MM.1S (cell line): ENCODE results near the gene BACH2.

Experiments used
- DNase-seq: peaks from one replicate; pipeline ENCODE4 v3.0.0-alpha.2; 2015
- H2AFZ ChIP-seq: fragments of 300-600 bp; sonication (generic); 2 replicates; pipeline ENCODE4 v1.6.0; 2016; ENCODE audit warnings: antibody characterized with exemption, low read length
- H3F3A ChIP-seq: fragments of 300-600 bp; sonication (generic); 2 replicates; pipeline ENCODE4 v1.6.1; 2016; ENCODE audit warnings: mild to moderate bottlenecking, antibody characterized with exemption, low read length, moderate library complexity, mixed read lengths; ENCODE audit not compliant: insufficient read depth
- H3K27ac ChIP-seq: fragments of 300-600 bp; sonication (generic); 2 replicates; pipeline ENCODE4 v1.5.1; 2016; ENCODE audit warnings: mild to moderate bottlenecking, low read length
- H3K27me3 ChIP-seq: fragments of 300-600 bp; sonication (generic); replicated peaks from 2 replicates; pipeline ENCODE4 v1.6.0; 2016; ENCODE audit warnings: low read length; ENCODE audit not compliant: insufficient read depth
- H3K36me3 ChIP-seq: fragments of 300-600 bp; sonication (generic); replicated peaks from 2 replicates; pipeline ENCODE4 v1.6.1; 2016; ENCODE audit warnings: mild to moderate bottlenecking, low read length, mixed read lengths; ENCODE audit not compliant: insufficient read depth
- H3K4me1 ChIP-seq: fragments of 300-600 bp; sonication (generic); 2 replicates; pipeline ENCODE4 v1.6.1; 2016; ENCODE audit warnings: low read length, mixed read lengths
- H3K4me2 ChIP-seq: fragments of 300-600 bp; sonication (generic); 2 replicates; pipeline ENCODE4 v1.6.0; 2016; ENCODE audit warnings: low read depth, low read length
- H3K4me3 ChIP-seq: fragments of 300-600 bp; sonication (generic); 2 replicates; pipeline ENCODE4 v1.5.1; 2016; ENCODE audit warnings: low read length, mixed read lengths
- H3K79me2 ChIP-seq: fragments of 300-600 bp; sonication (generic); 2 replicates; pipeline ENCODE4 v1.6.1; 2016; ENCODE audit warnings: mixed run types, low read length, mixed read lengths
- H3K9ac ChIP-seq: fragments of 300-600 bp; sonication (generic); 2 replicates; pipeline ENCODE4 v1.6.1; 2016; ENCODE audit warnings: low read length, mixed read lengths
- H3K9me2 ChIP-seq: fragments of 300-600 bp; sonication (generic); replicated peaks from 2 replicates; pipeline ENCODE4 v1.6.1; 2016; ENCODE audit warnings: mild to moderate bottlenecking, low read length, mixed read lengths; ENCODE audit not compliant: insufficient read depth
- H3K9me3 ChIP-seq: fragments of 300-600 bp; sonication (generic); replicated peaks from 2 replicates; pipeline ENCODE4 v1.6.1; 2016; ENCODE audit warnings: mild to moderate bottlenecking, low read length, mixed read lengths; ENCODE audit not compliant: insufficient read depth
- H4K20me1 ChIP-seq: fragments of 300-600 bp; sonication (generic); 2 replicates; pipeline ENCODE4 v1.6.1; 2016; ENCODE audit warnings: mild to moderate bottlenecking, low read length, moderate library complexity, mixed read lengths; ENCODE audit not compliant: insufficient read depth
- EZH2 ChIP-seq: fragments of 300-600 bp; sonication (generic); optimal IDR thresholded peaks from 2 replicates; pipeline ENCODE3; 2017; ENCODE audit warnings: low read depth, mild to moderate bottlenecking, antibody characterized with exemption, low read length, mixed read lengths
- EZH2phosphoT487 ChIP-seq: fragments of 300-600 bp; sonication (generic); IDR thresholded peaks from 2 replicates; pipeline ENCODE4 v1.6.1; 2018; ENCODE audit warnings: antibody characterized with exemption, low read length
- TF ChIP-seq, protein P1 (sequence below): fragments of 300-600 bp; sonication (generic); IDR thresholded peaks from 2 replicates; pipeline ENCODE4 v1.5.1; 2016; ENCODE audit warnings: antibody characterized with exemption, low read length, mixed read lengths

The BACH2 gene

DNA sequence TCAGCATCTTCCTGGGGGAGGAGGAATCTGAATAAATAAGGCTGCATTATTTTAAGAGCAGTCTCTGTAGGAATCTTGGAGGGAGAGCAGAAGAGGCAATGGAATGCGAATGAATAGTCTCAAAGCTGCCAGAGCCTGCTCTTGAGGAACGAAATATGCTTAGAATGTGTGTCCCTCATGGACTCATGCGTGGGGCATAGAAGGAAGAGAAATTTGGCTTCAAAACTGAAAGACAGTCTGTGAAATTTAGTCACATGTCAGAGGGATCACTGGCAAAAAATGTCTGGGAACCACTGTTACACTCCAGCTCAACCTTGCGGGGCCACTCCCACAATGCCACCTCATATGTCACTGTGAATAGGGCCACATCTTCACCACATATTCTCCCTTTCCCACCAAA is 306.9 kb downstream of the BACH2 start:
- Histone ChIP-seq H3K4me3 (no peak overlapping the region), H3K4me2 (no peak overlapping the region), H3K36me3 (no peaks in the 10 kb centered on the region), H3K27me3 (no peaks in the 10 kb centered on the region), H3K9me3 (no peaks in the 10 kb centered on the region), H2AFZ (no peak overlapping the region), H3K27ac (no peak overlapping the region), H3F3A (no peaks in the 10 kb centered on the region), H3K9ac (no peak overlapping the region), H3K4me1 (no peaks in the 10 kb centered on the region), H4K20me1 (no peaks in the 10 kb centered on the region), H3K79me2 (no peaks in the 10 kb centered on the region), H3K9me2 (no peaks in the 10 kb centered on the region)
- no peak for DNase-seq
- TF ChIP-seq EZH2phosphoT487: no peak
- TF ChIP-seq, protein P1, sequence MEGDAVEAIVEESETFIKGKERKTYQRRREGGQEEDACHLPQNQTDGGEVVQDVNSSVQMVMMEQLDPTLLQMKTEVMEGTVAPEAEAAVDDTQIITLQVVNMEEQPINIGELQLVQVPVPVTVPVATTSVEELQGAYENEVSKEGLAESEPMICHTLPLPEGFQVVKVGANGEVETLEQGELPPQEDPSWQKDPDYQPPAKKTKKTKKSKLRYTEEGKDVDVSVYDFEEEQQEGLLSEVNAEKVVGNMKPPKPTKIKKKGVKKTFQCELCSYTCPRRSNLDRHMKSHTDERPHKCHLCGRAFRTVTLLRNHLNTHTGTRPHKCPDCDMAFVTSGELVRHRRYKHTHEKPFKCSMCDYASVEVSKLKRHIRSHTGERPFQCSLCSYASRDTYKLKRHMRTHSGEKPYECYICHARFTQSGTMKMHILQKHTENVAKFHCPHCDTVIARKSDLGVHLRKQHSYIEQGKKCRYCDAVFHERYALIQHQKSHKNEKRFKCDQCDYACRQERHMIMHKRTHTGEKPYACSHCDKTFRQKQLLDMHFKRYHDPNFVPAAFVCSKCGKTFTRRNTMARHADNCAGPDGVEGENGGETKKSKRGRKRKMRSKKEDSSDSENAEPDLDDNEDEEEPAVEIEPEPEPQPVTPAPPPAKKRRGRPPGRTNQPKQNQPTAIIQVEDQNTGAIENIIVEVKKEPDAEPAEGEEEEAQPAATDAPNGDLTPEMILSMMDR: no peak
- TF ChIP-seq EZH2: no peak

DNA sequence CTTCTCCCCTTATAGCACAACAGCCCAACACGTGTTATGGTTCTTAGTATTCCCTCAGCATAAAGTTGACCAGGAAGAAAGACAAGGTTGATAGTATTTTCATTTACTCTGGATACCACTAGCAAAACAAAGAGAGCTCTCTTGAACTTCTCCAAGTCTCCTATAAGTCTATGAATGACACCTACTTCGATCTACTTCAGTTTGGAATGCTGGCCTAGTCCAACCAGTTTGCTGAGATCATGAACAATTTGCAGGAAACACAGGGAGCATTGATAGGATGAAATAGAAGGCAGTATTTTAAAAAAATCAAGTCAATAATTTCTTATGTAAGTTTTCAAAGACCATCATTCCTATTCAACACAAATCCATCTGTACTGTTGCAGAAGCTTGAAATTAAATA is 308.8 kb downstream of the BACH2 start:
- no peaks in the 10 kb centered on the region for H4K20me1 ChIP-seq
- no peaks in the 10 kb centered on the region for H3F3A ChIP-seq
- H3K4me1 ChIP-seq: no peaks in the 10 kb centered on the region
- DNase-seq: no peak
- no peaks in the 10 kb centered on the region for H3K36me3 ChIP-seq
- H3K27me3 ChIP-seq: no peaks in the 10 kb centered on the region
- H3K79me2 ChIP-seq: no peaks in the 10 kb centered on the region
- H3K4me3 ChIP-seq: no peak overlapping the region
- TF ChIP-seq, protein P1: no peak
- no peak for TF ChIP-seq EZH2
- TF ChIP-seq EZH2phosphoT487: no peak
- H3K9me2 ChIP-seq: no peaks in the 10 kb centered on the region
- no peak overlapping the region for H3K27ac ChIP-seq
- H2AFZ ChIP-seq: no peak overlapping the region
- no peak overlapping the region for H3K4me2 ChIP-seq
- H3K9me3 ChIP-seq: no peaks in the 10 kb centered on the region
- no peak overlapping the region for H3K9ac ChIP-seq

DNA sequence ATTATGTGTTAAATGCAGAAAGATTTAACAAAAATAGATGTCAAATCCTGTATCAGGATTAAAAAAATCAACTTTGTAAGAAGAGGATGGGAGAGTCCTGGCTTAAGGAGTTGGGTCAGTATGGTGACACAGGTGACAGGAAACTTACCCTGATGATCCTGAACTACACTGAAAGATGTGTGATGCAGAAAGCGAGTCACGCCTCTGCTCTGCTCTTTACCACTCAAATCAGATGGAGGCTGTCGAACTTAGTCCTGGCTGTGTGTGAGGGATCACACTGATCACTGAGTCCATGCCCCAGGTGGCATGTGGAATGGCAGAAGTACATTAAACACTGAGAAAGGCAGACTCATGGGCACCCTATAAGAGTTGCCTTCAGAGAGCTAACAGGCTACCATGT is 309.5 kb downstream of the BACH2 start:
- no peaks in the 10 kb centered on the region for H4K20me1 ChIP-seq
- H3K4me2 ChIP-seq: no peak overlapping the region
- no peaks in the 10 kb centered on the region for H3K27me3 ChIP-seq
- TF ChIP-seq EZH2 (no peak), EZH2phosphoT487 (no peak)
- TF ChIP-seq, protein P1: no peak
- H3K9me2 ChIP-seq: no peaks in the 10 kb centered on the region
- no peaks in the 10 kb centered on the region for H3K9me3 ChIP-seq
- no peak for DNase-seq
- H3K4me3 ChIP-seq: no peak overlapping the region
- H3K79me2 ChIP-seq: no peaks in the 10 kb centered on the region
- H2AFZ ChIP-seq: no peak overlapping the region
- no peaks in the 10 kb centered on the region for H3F3A ChIP-seq
- H3K4me1 ChIP-seq: no peaks in the 10 kb centered on the region
- no peak overlapping the region for H3K9ac ChIP-seq
- H3K36me3 ChIP-seq: no peaks in the 10 kb centered on the region
- H3K27ac ChIP-seq: no peak overlapping the region
